GM12875 (cell line): ENCODE data around the gene MT1B.
"Not testable (repeated sequence)": the region's sequence is repeated elsewhere in the genome, so short reads cannot be mapped to it uniquely, and the experiment has no call there.

ENCODE experiments used
- H3K4me3 ChIP-seq: one replicate; pipeline ENCODE4 v1.5.1; 2011; ENCODE audit warnings: low read depth, low read length, control low read depth
- CTCF ChIP-seq: IDR thresholded peaks from 2 replicates; pipeline ENCODE4 v1.5.1; 2011; ENCODE audit warnings: low read depth, mild to moderate bottlenecking, control low read depth, inconsistent platforms, low read length, moderate library complexity, borderline replicate concordance; ENCODE audit not compliant: insufficient read depth

Gene MT1B

GRCh38 chr16:56620339-56620897 is 31.3 kb upstream of the MT1B start:
- H3K4me3 ChIP-seq: no peak overlapping the region
- TF ChIP-seq CTCF: no peak

- not testable (repeated sequence) for H3K4me3 ChIP-seq
Measured at GRCh38 chr16:56621665-56622445, 29.8 kb upstream of the MT1B start.

- H3K4me3 ChIP-seq: not testable (repeated sequence)
Measured at GRCh38 chr16:56623184-56623583, 28.5 kb upstream of the MT1B start.

- no peak for TF ChIP-seq CTCF
Measured at GRCh38 chr16:56623637-56624036, 28.0 kb upstream of the MT1B start.

GRCh38 chr16:56625140-56625942 is 26.3 kb upstream of the MT1B start, which contains the start of gene MT1E:
MT1E (plus strand) TSS chr16:56625781; CDS start chr16:56625852, 71 bp downstream.
- H3K4me3 ChIP-seq: no peak within 1 kb of the TSS
- no peak for TF ChIP-seq CTCF

More at GRCh38 chr16:56623637-56624036, 28.0 kb upstream of the MT1B start:
- H3K4me3 ChIP-seq: no peak overlapping the region

- no peak for TF ChIP-seq CTCF
- no peak overlapping the region for H3K4me3 ChIP-seq
Measured at GRCh38 chr16:56625943-56626654, 25.6 kb upstream of the MT1B start.

- no peak overlapping the region for H3K4me3 ChIP-seq
Measured at GRCh38 chr16:56626685-56627084, 25.0 kb upstream of the MT1B start.

More at GRCh38 chr16:56626685-56627084, 25.0 kb upstream of the MT1B start:
- no peak for TF ChIP-seq CTCF
